HG02870 (cell line): Measurements from ENCODE around the gene LRRC70.
"Not testable (repeated sequence)": the region's sequence is repeated elsewhere in the genome, so short reads cannot be mapped to it uniquely, and the experiment has no call there.

Experiments used
- ATAC-seq: cut with Tn5 transposase; IDR thresholded peaks from one replicate; pipeline ENCODE4 v1.9.1; 2021; ENCODE audit warnings: mild to moderate bottlenecking, moderate library complexity; ENCODE audit not compliant: unreplicated experiment

The LRRC70 gene, protein sequence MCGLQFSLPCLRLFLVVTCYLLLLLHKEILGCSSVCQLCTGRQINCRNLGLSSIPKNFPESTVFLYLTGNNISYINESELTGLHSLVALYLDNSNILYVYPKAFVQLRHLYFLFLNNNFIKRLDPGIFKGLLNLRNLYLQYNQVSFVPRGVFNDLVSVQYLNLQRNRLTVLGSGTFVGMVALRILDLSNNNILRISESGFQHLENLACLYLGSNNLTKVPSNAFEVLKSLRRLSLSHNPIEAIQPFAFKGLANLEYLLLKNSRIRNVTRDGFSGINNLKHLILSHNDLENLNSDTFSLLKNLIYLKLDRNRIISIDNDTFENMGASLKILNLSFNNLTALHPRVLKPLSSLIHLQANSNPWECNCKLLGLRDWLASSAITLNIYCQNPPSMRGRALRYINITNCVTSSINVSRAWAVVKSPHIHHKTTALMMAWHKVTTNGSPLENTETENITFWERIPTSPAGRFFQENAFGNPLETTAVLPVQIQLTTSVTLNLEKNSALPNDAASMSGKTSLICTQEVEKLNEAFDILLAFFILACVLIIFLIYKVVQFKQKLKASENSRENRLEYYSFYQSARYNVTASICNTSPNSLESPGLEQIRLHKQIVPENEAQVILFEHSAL

DNA sequence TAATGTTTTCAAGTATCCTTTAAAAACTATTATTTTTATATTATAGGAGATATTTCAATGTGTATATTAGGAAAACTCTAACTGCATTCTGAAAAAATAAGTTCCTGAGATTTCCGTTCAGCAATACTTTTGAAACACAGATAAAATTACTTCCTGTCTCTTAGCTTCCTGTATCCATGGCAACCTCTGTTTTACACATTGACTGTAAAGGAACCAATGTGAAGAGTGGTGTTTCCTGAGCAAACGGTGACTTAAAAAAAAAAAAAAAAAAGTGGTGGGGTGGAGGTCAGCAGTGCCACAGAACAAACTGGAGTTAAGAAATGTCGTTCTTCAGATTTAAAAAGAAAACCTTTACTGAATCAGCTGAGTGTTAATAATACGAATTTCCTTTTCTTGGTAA lies at the start of gene LRRC70:
Gene LRRC70 (plus strand): TSS at position 280 of the 400 bp plus-strand sequence. CDS start 620 bp downstream, outside the sequence.
- ATAC-seq: peak; percentile 72

DNA sequence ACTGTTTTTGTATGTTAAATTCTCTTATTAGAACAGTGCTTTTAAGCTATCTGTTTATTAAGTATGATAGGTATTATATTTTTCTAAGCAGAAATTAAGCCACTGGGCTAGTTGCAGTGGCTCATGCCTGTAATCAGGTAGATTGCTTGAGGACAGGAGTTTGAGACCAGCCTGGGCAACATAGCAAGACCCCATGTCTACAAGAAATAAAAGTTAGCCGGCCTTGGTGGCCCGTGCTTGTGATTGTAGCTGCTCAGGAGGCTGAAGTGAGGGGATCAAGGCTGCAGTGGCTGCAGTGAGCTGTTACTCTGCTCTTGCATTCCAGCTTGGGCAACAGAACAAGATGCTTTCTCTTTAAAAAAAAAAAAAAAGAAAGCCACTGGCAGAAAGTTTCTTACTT lies 45.0 kb upstream of the LRRC70 start:
- no peak for ATAC-seq

DNA sequence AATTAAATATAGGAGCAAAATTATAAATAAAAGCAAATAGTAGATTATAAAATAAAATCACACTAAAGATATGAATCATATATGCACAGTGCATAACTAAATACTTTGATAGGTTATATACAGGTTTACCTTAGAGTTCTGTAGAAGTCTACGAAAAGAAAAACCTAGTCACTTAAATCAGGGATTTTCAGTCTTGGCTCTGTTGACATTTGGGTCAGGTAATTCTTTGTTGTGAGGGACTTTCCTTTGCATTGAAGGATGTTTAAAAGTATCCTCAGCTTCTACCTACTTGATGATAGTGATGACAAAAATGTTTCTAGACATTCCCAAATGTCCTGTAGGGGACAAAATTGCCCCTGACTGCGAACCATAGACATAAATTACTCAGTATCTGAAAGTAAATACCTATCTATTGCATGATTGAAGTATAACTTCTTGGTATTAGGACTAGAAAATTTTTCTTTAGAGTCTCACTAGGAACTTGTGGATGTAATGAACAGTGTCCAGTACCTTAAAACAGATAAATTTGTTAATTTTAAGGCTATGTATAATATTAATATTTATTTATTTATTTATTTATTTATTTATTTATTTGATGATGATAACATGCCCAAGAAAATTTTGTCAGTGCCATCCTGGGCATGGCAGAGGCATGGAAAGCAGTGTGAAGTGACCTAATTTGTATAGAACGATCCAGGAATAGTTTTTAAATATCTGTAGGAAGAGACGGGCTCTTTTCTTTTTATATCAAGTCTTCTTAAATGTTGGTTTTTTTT lies 44.0 kb upstream of the LRRC70 start:
- no peak for ATAC-seq

DNA sequence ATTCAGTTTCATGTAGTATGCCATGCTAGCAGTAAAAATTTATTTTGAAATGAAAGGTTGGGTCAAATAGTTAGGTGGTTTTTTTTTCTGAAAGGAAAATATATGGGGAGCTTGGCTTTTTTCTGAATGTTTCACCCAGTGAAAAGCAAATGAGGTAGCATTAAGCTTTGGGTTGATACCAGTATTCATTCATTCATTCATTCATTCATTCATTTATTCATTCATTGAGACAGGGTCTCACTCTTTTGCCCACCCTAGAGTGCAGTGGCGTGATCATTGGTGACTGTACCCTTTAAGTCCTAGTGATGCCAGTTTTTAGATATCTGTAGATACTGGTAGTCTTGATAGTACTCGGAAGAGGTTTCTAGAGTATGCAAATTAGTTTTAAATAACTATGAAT lies 42.4 kb upstream of the LRRC70 start:
- ATAC-seq: no peak

DNA sequence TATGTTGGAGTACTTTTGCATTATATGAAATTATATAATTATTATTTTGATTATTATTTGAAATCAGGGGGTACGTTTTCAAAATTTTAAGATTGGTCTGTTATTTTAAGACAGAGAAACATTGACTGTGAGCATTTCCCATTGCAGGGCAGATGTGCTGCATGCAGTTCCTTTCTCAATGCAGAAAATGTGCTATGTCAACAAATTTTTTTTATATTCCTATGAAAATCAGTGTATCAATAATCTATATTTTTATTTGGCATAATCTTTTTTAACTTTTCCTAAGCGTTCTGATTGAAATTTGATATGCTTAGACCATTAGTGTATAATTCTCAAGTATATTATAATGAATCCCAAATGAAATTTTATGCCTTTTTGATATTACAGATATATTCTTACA lies 41.8 kb upstream of the LRRC70 start:
- ATAC-seq: no peak

DNA sequence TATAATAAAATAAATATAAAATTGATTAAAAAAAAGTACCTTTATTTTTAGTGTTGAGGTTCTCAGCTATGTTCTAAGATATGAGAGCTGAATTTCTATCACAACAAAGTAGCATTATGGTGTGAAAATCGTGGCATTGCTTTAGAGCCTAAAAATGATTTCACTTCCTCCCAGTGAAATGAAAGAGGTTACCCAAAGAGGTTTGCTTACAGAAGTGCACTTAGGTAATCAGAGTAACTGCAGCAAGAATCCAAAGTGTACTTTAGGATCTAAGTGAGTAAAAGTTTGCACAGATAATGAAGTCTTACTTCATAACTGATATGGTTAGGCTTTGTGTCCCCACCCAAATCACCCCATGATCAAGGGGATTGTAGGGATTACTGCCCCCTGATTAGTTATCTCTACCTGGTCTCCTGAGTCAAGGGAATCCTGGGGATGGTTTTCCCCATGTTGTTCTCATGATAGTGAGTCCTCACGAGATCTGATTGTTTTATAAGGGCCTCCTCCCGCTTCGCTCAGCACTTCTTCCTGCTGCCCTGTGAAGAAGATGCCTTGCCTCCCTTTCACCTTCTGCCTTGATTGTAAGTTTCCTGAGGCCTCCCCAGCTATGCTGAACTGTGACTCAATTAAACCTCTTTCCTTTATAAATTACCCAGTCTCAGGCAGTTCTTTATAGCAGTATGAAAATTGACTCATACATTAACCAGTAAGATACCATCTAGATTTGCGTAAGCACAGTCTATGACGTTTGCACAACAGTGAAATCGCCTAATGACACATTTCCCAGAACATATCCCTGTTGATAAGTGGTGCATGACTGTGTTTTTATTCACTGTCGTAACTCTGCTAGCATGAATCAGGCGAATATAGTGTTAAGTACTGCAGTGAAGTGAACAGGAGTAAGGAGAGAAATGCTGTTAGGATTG lies 40.3 kb upstream of the LRRC70 start:
- peak; percentile 65 for ATAC-seq

DNA sequence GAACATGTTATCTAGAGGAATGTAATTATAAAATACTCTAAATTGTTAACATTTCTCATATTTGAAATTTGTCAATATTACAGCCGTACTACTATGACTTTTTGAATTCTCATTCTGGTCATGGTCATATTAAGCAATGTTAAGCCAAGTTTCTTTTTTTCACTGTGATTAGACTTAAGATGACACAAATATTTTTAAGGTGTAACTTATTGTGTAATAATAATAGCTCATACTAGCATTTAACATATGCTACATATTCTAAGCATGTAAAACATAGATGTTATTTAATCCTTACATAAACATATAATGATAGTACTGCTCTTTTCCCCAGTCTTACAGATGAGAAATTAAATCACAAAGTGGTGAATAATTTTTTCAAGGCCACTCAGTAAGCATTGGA lies 35.9 kb upstream of the LRRC70 start:
- no peak for ATAC-seq

DNA sequence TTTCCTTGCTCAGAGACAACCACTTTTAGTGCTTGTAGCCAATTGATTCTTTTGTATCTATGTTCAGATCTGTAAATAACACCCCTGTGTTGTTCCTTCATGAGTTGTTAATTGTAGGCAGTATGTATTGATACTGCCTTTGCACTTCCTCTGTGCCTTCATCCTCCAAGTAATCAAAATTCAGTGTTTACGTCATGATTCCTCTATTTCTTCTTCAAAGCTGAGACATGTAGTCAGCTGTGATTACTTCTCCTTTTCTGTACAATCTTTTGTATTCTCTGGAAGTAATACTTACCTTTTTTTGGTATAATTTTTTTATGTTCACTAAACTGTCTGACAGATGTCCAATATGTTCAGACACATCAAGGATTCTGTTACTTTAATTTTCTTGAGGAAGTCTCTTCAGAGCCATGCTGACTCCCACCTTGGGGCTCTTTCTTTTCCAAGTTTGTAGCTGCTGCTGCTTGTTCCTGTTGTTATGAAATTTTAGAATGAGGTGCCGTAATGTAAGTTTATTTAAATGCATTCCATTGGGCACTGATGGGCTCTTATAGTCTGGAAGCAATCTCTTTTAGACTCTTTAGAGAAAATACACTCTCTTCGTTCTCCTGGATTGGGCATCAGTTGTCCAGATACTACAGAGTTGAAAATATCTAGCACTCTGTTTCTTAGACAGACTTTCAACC lies 30.5 kb upstream of the LRRC70 start:
- ATAC-seq: no peak

DNA sequence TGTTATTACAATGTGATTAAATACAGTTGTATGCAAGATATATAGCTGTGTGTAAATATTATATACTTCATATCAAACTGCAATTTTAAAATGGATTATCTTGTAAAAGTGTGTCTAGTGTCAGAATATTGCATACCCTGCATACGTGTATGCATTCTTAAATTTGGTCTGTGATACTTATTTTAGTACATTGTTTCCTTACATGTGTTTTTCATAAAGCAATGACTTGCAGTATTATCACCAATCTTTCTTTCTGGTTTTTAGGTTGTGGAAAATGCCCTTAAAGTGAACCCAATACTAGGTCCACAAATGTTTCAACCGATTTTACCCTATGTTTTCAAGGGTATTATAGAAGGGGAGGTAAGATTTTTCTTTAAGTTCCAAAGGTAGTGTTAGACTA lies 28.5 kb upstream of the LRRC70 start:
- no peak for ATAC-seq

DNA sequence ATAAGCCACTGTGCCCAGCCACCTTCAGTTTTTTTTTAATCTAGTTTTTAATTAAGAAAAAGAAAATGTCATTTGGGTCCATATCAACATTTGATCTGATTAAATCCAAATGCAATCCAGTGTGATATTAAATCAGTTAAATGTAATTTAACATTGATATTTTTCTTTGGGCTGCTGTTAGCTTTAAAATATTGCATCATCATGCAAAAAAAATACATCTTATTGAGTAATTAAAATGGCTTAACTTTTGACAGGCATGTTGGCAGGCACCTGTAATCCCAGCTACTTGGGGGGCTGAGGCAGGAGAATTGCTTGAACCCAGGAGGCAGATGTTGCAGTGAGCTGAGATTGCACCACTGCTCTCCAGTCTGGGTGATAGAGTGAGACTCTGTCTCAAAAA lies 22.7 kb upstream of the LRRC70 start:
- ATAC-seq: no peak

DNA sequence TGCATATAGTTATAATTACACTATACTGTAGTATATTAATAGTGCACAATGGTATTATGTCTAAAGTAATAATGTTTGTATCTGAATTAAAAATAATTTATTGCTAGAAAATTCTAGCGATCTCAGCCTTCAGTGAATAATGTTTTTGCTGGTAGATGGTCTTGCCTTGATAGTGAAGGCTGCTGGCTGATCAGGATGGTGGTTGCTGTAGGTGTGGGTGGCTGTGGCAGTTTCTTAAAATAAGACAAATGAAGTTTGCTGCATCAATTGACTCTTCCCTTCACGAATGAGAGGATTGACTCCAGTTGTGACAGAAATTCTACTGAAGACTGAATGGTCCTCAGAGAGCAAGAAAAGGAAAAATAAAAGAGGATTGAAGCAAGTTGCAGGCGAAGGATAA lies 19.7 kb upstream of the LRRC70 start:
- no peak for ATAC-seq

DNA sequence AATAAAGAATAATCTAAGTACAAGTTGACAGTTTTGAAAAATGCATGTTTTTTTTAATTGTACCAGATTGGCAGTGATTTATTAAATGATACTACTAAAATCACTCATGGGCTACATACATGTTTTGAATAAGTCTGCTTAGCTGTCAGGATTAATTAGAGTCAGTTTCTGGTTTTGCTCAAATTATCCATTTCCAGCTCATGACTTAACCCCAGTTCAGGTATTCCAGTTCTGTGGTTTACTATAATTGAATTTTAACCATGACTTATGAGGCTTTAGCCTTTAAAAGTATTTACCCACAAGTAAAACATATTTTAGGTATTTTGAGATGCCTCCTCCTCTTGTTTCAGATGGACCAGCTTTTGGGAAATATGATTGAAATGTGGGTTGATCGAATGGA lies 17.8 kb upstream of the LRRC70 start:
- no peak for ATAC-seq

DNA sequence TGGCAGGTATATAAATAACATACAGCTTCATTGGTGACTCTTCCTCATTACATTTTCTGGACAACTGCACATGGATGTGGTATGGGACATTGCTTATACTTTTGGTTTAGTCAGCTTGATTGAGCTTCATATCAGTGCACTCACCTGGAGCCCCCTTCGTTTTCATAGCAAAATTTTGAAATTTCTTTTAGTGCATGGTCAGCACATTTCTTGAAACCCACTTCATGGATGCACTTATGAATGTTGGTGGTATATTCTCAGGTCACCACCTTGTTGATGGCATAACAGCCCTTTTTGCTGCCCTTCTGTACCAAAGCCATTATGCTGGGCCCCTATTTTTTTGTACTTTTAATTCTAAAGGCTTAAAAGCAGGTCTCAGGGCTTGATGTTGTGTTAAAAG lies 16.7 kb upstream of the LRRC70 start:
- no peak for ATAC-seq

DNA sequence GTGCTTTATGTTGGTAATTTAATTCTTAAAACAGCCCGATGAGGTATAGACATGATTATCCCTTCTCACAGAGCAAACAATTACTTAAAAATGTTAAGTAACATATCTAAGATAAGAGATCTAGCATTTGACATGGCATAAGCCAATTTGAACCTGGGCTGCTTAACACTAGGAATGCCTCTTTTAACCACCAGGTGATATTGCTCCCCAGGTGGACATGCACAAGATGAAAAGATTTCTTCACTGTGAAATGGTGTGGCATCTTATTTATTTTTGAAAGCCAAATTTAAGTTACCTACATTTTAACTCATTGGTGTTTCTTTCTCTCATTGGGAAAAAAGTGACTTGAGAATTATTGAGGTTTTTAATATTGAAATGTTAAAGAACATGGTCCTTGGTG lies 15.8 kb upstream of the LRRC70 start:
- no peak for ATAC-seq

DNA sequence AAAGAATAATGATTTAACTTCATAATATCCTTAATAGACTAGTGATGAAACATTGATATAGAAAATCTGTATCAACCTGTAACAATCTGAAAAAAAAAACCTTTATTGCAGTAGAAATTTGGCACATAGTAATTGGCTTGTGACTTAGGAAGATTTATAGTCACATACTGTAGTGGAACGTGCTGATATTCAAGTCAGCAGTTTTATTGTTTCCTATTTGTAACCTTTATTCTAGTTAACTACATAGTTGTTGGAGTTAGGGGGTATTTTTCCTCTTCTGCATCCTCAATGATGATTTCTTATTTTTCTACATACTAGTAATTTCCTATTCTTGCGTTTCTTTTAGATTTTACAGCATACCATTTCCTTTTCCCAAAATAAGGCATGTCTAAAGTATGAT lies 14.5 kb upstream of the LRRC70 start:
- ATAC-seq: no peak

DNA sequence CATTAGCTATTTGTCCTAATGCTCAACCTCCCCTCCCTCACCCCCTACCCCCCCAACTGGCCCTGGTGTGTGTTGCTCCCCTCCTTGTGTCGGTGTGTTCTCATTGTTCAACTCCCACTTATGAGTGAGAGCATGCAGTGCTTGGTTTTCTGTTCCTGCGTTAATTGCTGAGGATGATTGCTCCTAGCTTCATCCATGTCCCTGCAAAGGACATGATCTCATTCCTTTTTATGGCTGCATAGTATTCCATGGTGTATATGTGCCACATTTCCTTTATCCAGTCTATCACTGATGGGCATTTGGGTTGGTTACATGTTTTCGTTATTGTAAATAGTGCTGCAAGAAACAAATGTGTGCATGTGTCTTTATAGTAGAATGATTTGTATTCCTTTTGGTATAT lies 12.9 kb upstream of the LRRC70 start:
- ATAC-seq: not testable (repeated sequence)

DNA sequence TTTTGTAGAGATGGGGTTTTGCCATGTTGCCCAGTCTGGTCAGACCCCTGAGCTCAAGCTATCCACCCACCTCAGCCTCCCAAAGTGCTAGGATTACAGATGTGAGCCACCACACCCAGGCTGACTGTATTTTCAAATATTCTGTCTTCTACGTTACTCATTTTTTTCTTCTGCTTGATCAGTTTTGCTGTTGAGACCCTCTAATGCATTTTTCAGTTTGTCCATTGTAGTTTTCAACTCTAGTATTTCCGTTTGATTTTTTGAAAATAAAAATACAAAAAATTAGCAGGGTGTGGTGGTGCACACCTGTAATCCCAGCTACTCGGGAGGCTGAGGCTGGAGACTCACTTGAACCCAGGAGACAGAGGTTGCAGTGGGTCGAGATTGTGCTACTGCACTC lies 10.5 kb upstream of the LRRC70 start:
- no peak for ATAC-seq

DNA sequence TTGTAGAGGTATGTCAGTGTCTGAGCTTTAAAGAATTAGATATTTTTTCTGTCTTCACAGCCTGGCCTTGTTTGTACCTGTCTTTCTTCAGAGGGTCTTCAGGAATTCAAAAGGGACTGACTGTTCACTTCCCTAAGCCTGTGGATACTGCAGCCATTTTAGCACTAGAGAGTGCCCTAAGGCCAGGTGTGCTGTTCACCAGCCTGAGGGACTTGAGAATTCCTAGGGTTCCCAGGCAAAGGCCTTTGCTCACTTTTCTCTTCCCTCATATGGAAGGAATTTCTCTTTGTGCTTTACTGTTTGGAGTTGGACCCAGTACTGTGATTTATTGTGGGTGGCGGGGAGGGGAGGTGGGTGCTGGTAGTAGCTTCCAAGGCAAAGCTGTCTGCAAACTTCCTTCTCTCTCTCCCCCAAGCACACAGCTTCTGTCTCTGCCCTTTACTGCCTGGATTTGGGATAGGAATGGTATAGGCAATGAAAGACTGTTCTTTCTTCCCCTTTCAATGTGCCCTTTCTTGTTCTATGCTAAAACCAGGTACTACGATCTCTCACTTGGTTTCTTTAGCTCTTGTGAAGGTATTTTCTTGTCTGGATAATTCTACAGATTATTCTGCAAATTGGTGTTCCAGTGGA lies 9.7 kb upstream of the LRRC70 start:
- peak; percentile 4 for ATAC-seq

DNA sequence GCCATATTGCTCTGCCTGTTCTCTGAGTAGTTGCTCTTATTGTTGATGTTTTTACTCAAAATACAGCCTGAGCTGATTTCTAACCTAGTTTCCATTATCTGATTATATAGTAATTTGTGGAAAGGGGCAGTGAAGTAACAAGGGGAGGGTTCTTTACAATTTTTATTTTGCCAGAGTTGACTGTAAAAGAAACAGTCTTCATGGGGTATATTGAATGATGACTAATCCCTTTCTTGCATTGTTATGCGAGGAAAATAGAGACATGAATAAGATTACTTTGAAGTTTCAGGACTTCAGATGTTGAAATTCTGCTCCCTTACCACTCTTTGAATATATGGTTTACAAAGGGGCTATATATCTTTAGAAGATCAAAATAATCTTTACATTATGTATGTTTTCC lies 9.1 kb upstream of the LRRC70 start:
- peak; percentile 82 for ATAC-seq
